NOMO-1 (cell line): ENCODE results near the gene ASGR1.
"Not testable (repeated sequence)": the region's sequence is repeated elsewhere in the genome, so short reads cannot be mapped to it uniquely, and the experiment has no call there.

Experiments used
- DNase-seq, 2 experiments: peaks; one replicate each; lab custom pipeline; 2025; ENCODE audit not compliant: unreplicated experiment in 2 of 2; lab: John Stamatoyannopoulos, UW

The ASGR1 gene

GRCh38 chr17:7168841-7169564, 10.2 kb downstream of the ASGR1 start:
- not testable (repeated sequence) for DNase-seq

- DNase-seq = peak; percentile 67 to 92
These were observed 11.3 kb downstream of the ASGR1 start for GRCh38 chr17:7167832-7168231.

- no peak for DNase-seq
These were observed 12.3 kb downstream of the ASGR1 start for GRCh38 chr17:7166873-7167272.

- not testable (repeated sequence) for DNase-seq
These were observed 19.6 kb downstream of the ASGR1 start for GRCh38 chr17:7159571-7159970.

- DNase-seq = peak in 1 of 2 experiments; percentile 51
These were observed 20.7 kb downstream of the ASGR1 start for GRCh38 chr17:7158424-7158823.

- DNase-seq = no peak
These were observed 22.7 kb downstream of the ASGR1 start for GRCh38 chr17:7156342-7156940.

- DNase-seq = no peak
These were observed 31.4 kb downstream of the ASGR1 start for GRCh38 chr17:7147772-7148171.

GRCh38 chr17:7146115-7146514, 33.1 kb downstream of the ASGR1 start:
- no peak for DNase-seq

GRCh38 chr17:7144213-7144612, 35.0 kb downstream of the ASGR1 start:
- DNase-seq = no peak

GRCh38 chr17:7141824-7142223, 37.3 kb downstream of the ASGR1 start:
- DNase-seq = no peak

GRCh38 chr17:7139400-7139799, 39.8 kb downstream of the ASGR1 start:
- no peak for DNase-seq

GRCh38 chr17:7138800-7139381, 40.3 kb downstream of the ASGR1 start:
- peak; percentile 5 to 56 for DNase-seq

GRCh38 chr17:7137171-7137943, 41.8 kb downstream of the ASGR1 start:
- no peak for DNase-seq

- DNase-seq = peak; percentile 34 to 76
These were observed 42.8 kb downstream of the ASGR1 start for GRCh38 chr17:7136266-7136877.

- DNase-seq = no peak
These were observed 45.3 kb downstream of the ASGR1 start for GRCh38 chr17:7133916-7134315.

- DNase-seq = peak; percentile 43 to 48
These were observed 45.7 kb downstream of the ASGR1 start for GRCh38 chr17:7133424-7133823.

GRCh38 chr17:7132511-7133094, 46.6 kb downstream of the ASGR1 start:
- DNase-seq = peak; percentile 54 to 83

- no peak for DNase-seq
These were observed 47.8 kb downstream of the ASGR1 start for GRCh38 chr17:7131423-7131791.

- peak in 1 of 2 experiments; percentile 39 for DNase-seq
These were observed 48.3 kb downstream of the ASGR1 start for GRCh38 chr17:7130621-7131422.

GRCh38 chr17:7129311-7129710, 49.9 kb downstream of the ASGR1 start:
- DNase-seq = no peak
